WTC11 (cell line): ENCODE data around the gene IRF3. TPM values are rescaled to one million over a fixed set of nuclear protein-coding genes. Genes with fewer than 3 reads are reported as not detected.

ENCODE experiments used
- ATAC-seq: fragments of 200-7000 bp; cut with Tn5 transposase; 2 replicates; pipeline ENCODE4 v1.10.0; 2021; ENCODE audit warnings: mild to moderate bottlenecking, moderate library complexity
- CTCF ChIA-PET: fragments of 300-600 bp; sonication (Branson Sonifier 250); formaldehyde crosslinking; loops from one replicate; lab custom pipeline; 2021; ENCODE audit warnings: antibody characterized with exemption; lab: Charles Lee
- POLR2A ChIA-PET: fragments of 350-600 bp; sonication (Branson Sonifier 250); formaldehyde crosslinking; loops from one replicate; lab custom pipeline; 2021; ENCODE audit warnings: antibody characterized with exemption; lab: Charles Lee
- DNase-seq: peaks from one replicate; pipeline ENCODE4 v3.0.0; 2021; ENCODE audit warnings: low spot score
- H3K27ac Mint-ChIP-seq: 2 replicates; pipeline ENCODE4 v1.8.0; 2021; ENCODE audit warnings: mixed read lengths
- H3K27me3 Mint-ChIP-seq: 2 replicates; pipeline ENCODE4 v1.8.0; 2021; ENCODE audit warnings: low read depth, mild to moderate bottlenecking, moderate library complexity, mixed read lengths
- H3K36me3 Mint-ChIP-seq: 2 replicates; pipeline ENCODE4 v1.8.0; 2021; ENCODE audit warnings: mixed read lengths
- H3K4me1 Mint-ChIP-seq: 2 replicates; pipeline ENCODE4 v1.8.0; 2022; ENCODE audit warnings: mixed read lengths
- H3K4me3 Mint-ChIP-seq: 2 replicates; pipeline ENCODE4 v1.8.0; 2021; ENCODE audit warnings: mild to moderate bottlenecking, moderate library complexity, mixed read lengths
- H3K9me3 Mint-ChIP-seq: 2 replicates; pipeline ENCODE4 v1.8.0; 2021; ENCODE audit warnings: mixed read lengths
- FOXP1 ChIP-seq: sonication (generic); formaldehyde crosslinking; IDR thresholded peaks from 2 replicates; pipeline ENCODE4 v1.8.0; 2022; ENCODE audit warnings: missing genetic modification reagents, mild to moderate bottlenecking, moderate library complexity, borderline replicate concordance
- GRHL2 ChIP-seq: fragments of 250-450 bp; sonication (Bioruptor Pico); IDR thresholded peaks from 2 replicates; pipeline ENCODE4 v1.8.0; 2022; ENCODE audit warnings: mild to moderate bottlenecking, moderate library complexity; ENCODE audit not compliant: insufficient replicate concordance, severe bottlenecking
- GTF2I ChIP-seq: fragments of 250-450 bp; sonication (Bioruptor Pico); conservative IDR thresholded peaks from 2 replicates; pipeline ENCODE4 v1.4.0; 2021; ENCODE audit warnings: mild to moderate bottlenecking
- HMGA2 ChIP-seq: fragments of 250-450 bp; sonication (Bioruptor Pico); IDR thresholded peaks from 2 replicates; pipeline ENCODE4 v1.4.0; 2021; ENCODE audit warnings: mild to moderate bottlenecking, moderate library complexity
- IRF2 ChIP-seq: sonication (generic); formaldehyde crosslinking; IDR thresholded peaks from 2 replicates; pipeline ENCODE4 v1.8.0; 2022; ENCODE audit warnings: low read depth, missing genetic modification reagents, borderline replicate concordance
- NFE2L1 ChIP-seq: sonication (generic); formaldehyde crosslinking; IDR thresholded peaks from 2 replicates; pipeline ENCODE4 v1.8.1; 2023; ENCODE audit warnings: missing genetic modification reagents
- NFYB ChIP-seq: sonication (generic); formaldehyde crosslinking; conservative IDR thresholded peaks from 2 replicates; pipeline ENCODE4 v1.8.0; 2022; ENCODE audit warnings: low read depth, missing genetic modification reagents
- RELA ChIP-seq: sonication (generic); formaldehyde crosslinking; IDR thresholded peaks from 2 replicates; pipeline ENCODE4 v1.8.1; 2022; ENCODE audit warnings: missing genetic modification reagents, mild to moderate bottlenecking, borderline replicate concordance
- ZNF121 ChIP-seq: sonication (generic); formaldehyde crosslinking; IDR thresholded peaks from 2 replicates; pipeline ENCODE4 v1.8.0; 2023; ENCODE audit warnings: missing genetic modification reagents
- total RNA-seq: library from RNA; stranded (reverse); gene quantifications from 3 replicates; pipeline ENCODE4 v1.2.3, GENCODE V29; 2021
- TF ChIP-seq, protein P1 (sequence below): sonication (generic); formaldehyde crosslinking; conservative IDR thresholded peaks from 2 replicates; pipeline ENCODE4 v1.8.1; 2023; ENCODE audit warnings: mild to moderate bottlenecking, low read depth, missing genetic modification reagents, moderate library complexity
- TF ChIP-seq, protein P2 (sequence below): sonication (generic); formaldehyde crosslinking; IDR thresholded peaks from 2 replicates; pipeline ENCODE4 v1.8.0; 2023; ENCODE audit warnings: mild to moderate bottlenecking, missing genetic modification reagents
- TF ChIP-seq, protein P3 (sequence below): sonication (generic); formaldehyde crosslinking; conservative IDR thresholded peaks from 2 replicates; pipeline ENCODE4 v1.8.1; 2022; ENCODE audit warnings: mild to moderate bottlenecking, missing genetic modification reagents
- TF ChIP-seq, protein P4 (sequence below): sonication (generic); formaldehyde crosslinking; IDR thresholded peaks from 2 replicates; pipeline ENCODE4 v1.8.0; 2023; ENCODE audit warnings: missing genetic modification reagents
- TF ChIP-seq, protein P5 (sequence below): sonication (generic); formaldehyde crosslinking; IDR thresholded peaks from 2 replicates; pipeline ENCODE4 v1.8.0; 2022; ENCODE audit warnings: mild to moderate bottlenecking, missing genetic modification reagents
- TF ChIP-seq, protein P6 (sequence below): sonication (generic); formaldehyde crosslinking; IDR thresholded peaks from 2 replicates; pipeline ENCODE4 v1.8.1; 2023; ENCODE audit warnings: mild to moderate bottlenecking, missing genetic modification reagents, moderate library complexity
- TF ChIP-seq, protein P7 (sequence below): sonication (generic); formaldehyde crosslinking; IDR thresholded peaks from 2 replicates; pipeline ENCODE4 v1.8.0; 2022; ENCODE audit warnings: missing genetic modification reagents

Gene IRF3
- total RNA-seq, 1 experiment from 2014 or later = 165 TPM

DNA sequence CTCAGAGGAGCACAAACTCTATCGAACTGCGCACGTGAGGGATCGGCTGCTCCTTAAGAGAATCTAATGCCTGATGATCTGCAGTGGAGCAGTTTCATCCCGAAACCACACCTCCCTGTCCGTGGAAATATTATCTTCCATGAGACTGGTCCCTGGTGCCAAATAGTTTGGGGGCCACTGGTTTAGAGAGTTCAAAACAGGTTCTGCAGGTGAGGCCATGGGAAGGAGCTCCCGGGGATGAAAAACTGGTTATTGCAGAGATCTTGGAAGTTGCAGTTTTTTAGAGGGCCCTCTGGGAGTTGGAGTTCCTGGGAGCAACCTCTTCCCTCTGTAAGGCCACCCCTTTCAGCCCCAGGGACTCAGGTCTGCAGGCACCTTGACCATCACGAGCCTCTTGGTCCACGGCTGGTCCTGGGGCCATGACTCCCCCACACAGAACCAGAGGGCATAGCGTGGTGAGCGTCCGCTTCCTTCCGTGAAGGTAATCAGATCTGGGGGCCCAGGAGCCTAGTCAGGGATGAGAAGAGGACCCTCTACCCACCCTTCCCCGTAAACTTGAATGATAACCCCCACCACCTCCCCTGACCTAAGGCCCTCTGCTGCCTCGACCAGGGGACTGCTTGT, 5.2 kb downstream of the IRF3 start (continued):
- no peak for TF ChIP-seq FOXP1 (CRISPR knock-in tag)
- TF ChIP-seq GTF2I (CRISPR knock-in tag) = no peak
- TF ChIP-seq, protein P1, sequence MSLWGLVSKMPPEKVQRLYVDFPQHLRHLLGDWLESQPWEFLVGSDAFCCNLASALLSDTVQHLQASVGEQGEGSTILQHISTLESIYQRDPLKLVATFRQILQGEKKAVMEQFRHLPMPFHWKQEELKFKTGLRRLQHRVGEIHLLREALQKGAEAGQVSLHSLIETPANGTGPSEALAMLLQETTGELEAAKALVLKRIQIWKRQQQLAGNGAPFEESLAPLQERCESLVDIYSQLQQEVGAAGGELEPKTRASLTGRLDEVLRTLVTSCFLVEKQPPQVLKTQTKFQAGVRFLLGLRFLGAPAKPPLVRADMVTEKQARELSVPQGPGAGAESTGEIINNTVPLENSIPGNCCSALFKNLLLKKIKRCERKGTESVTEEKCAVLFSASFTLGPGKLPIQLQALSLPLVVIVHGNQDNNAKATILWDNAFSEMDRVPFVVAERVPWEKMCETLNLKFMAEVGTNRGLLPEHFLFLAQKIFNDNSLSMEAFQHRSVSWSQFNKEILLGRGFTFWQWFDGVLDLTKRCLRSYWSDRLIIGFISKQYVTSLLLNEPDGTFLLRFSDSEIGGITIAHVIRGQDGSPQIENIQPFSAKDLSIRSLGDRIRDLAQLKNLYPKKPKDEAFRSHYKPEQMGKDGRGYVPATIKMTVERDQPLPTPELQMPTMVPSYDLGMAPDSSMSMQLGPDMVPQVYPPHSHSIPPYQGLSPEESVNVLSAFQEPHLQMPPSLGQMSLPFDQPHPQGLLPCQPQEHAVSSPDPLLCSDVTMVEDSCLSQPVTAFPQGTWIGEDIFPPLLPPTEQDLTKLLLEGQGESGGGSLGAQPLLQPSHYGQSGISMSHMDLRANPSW (CRISPR knock-in tag) = no peak

DNA sequence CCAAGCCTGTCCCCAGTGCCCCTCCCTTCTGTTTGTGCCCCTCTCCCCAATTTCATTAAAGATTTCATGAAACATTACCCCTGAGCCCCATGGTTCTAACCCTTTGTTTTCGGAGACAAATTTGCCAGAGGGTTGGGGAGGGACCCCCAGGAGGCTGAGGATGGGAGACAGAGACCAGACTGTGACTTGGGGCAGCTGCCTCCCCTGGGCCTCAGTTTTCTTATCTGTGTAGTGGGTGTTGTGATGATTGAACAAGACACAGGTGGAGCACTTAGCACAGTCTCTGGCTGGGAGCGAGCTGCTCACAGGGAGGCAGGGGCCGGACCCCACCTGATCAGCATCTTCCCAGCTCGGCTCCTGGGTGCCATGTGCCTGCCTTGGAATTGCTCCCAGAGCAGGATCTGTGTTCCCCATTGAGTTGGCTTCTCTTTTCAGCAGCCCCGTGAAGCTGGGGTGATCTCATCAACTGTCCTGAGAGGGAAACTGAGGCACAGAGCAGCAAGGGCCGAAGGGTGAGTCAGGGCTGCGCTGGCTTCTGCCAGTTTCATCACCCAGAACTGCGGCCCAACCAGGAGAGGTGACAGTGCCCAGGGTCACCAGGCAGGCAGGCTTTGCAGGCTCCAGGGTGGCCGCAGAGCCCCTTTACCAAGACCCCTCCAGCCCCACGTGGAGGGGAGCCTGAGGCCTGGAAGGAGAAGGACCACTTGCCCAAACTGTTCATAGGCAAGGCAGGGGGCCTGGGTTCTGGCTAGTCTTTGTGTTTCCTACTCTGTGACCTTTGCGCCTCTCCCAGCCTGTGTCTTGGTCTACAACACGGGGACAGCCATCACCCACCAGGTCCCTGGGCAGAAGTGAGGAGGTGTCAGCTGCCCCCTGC, 6.9 kb downstream of the IRF3 start:
- no peak overlapping the region for H3K27ac Mint-ChIP-seq
- H3K36me3 Mint-ChIP-seq = peaks cover 73% of the 10 kb centered on the region
- ATAC-seq (no peak), DNase-seq (no peak)
- TF ChIP-seq NFE2L1 (CRISPR knock-in tag) (no peak), HMGA2 (CRISPR knock-in tag) (no peak), RELA (CRISPR knock-in tag) (0 out of 2 replicates have a peak, but pooled peaks have one; percentile 17)
- TF ChIP-seq, protein P2, sequence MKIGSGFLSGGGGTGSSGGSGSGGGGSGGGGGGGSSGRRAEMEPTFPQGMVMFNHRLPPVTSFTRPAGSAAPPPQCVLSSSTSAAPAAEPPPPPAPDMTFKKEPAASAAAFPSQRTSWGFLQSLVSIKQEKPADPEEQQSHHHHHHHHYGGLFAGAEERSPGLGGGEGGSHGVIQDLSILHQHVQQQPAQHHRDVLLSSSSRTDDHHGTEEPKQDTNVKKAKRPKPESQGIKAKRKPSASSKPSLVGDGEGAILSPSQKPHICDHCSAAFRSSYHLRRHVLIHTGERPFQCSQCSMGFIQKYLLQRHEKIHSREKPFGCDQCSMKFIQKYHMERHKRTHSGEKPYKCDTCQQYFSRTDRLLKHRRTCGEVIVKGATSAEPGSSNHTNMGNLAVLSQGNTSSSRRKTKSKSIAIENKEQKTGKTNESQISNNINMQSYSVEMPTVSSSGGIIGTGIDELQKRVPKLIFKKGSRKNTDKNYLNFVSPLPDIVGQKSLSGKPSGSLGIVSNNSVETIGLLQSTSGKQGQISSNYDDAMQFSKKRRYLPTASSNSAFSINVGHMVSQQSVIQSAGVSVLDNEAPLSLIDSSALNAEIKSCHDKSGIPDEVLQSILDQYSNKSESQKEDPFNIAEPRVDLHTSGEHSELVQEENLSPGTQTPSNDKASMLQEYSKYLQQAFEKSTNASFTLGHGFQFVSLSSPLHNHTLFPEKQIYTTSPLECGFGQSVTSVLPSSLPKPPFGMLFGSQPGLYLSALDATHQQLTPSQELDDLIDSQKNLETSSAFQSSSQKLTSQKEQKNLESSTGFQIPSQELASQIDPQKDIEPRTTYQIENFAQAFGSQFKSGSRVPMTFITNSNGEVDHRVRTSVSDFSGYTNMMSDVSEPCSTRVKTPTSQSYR (CRISPR knock-in tag) = no peak
- no peaks in the 10 kb centered on the region for H3K27me3 Mint-ChIP-seq
- ChIA-PET CTCF (interaction anchor here (1.0 to 1.3 kb wide), 2 partner anchors 18 to 22 kb away, joined by 3 to 4 read pairs; partner anchors contain the start of gene PRMT1), POLR2A (no interaction called here)
- H3K4me1 Mint-ChIP-seq = peaks cover 10% of the 10 kb centered on the region
- no peak overlapping the region for H3K4me3 Mint-ChIP-seq
- H3K9me3 Mint-ChIP-seq = peaks cover 7% of the 10 kb centered on the region

DNA sequence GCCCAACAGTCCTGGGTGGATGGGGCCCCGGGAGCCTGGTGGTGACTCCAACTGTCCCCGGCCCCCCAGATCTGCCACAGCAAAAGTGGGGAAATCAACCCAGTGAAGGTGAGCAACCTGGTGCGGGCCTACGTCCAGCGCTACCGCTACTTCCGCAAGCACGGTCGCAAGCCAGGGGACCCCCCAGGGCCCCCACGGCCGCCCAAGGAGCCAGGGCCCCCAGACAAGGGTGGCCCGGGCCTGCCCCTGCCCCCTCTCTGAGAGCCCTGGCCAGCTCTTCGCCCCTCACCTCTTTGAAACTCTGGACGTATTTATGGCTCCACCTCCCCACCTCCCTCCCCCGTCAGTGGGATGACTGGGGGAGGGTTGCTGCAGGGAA, 7.5 kb downstream of the IRF3 start:
- Mint-ChIP-seq H3K4me1 (peaks cover 10% of the 10 kb centered on the region), H3K4me3 (no peak overlapping the region), H3K9me3 (peaks cover 7% of the 10 kb centered on the region), H3K36me3 (peaks cover 75% of the 10 kb centered on the region), H3K27me3 (no peaks in the 10 kb centered on the region), H3K27ac (no peak overlapping the region)
- DNase-seq = no peak
- ATAC-seq = no peak
- TF ChIP-seq, protein P3, sequence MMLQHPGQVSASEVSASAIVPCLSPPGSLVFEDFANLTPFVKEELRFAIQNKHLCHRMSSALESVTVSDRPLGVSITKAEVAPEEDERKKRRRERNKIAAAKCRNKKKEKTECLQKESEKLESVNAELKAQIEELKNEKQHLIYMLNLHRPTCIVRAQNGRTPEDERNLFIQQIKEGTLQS = no peak
- no peak for TF ChIP-seq GRHL2 (CRISPR knock-in tag)
- no peak for TF ChIP-seq NFYB (CRISPR knock-in tag)
- TF ChIP-seq, protein P4, sequence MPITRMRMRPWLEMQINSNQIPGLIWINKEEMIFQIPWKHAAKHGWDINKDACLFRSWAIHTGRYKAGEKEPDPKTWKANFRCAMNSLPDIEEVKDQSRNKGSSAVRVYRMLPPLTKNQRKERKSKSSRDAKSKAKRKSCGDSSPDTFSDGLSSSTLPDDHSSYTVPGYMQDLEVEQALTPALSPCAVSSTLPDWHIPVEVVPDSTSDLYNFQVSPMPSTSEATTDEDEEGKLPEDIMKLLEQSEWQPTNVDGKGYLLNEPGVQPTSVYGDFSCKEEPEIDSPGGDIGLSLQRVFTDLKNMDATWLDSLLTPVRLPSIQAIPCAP (CRISPR knock-in tag) = no peak
- TF ChIP-seq, protein P5, sequence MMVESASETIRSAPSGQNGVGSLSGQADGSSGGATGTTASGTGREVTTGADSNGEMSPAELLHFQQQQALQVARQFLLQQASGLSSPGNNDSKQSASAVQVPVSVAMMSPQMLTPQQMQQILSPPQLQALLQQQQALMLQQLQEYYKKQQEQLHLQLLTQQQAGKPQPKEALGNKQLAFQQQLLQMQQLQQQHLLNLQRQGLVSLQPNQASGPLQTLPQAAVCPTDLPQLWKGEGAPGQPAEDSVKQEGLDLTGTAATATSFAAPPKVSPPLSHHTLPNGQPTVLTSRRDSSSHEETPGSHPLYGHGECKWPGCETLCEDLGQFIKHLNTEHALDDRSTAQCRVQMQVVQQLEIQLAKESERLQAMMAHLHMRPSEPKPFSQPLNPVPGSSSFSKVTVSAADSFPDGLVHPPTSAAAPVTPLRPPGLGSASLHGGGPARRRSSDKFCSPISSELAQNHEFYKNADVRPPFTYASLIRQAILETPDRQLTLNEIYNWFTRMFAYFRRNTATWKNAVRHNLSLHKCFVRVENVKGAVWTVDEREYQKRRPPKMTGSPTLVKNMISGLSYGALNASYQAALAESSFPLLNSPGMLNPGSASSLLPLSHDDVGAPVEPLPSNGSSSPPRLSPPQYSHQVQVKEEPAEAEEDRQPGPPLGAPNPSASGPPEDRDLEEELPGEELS = no peak
- no peak for TF ChIP-seq IRF2
- TF ChIP-seq, protein P6, sequence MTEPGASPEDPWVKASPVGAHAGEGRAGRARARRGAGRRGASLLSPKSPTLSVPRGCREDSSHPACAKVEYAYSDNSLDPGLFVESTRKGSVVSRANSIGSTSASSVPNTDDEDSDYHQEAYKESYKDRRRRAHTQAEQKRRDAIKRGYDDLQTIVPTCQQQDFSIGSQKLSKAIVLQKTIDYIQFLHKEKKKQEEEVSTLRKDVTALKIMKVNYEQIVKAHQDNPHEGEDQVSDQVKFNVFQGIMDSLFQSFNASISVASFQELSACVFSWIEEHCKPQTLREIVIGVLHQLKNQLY (CRISPR knock-in tag) = no peak
- no peak for TF ChIP-seq ZNF121
- TF ChIP-seq, protein P7, sequence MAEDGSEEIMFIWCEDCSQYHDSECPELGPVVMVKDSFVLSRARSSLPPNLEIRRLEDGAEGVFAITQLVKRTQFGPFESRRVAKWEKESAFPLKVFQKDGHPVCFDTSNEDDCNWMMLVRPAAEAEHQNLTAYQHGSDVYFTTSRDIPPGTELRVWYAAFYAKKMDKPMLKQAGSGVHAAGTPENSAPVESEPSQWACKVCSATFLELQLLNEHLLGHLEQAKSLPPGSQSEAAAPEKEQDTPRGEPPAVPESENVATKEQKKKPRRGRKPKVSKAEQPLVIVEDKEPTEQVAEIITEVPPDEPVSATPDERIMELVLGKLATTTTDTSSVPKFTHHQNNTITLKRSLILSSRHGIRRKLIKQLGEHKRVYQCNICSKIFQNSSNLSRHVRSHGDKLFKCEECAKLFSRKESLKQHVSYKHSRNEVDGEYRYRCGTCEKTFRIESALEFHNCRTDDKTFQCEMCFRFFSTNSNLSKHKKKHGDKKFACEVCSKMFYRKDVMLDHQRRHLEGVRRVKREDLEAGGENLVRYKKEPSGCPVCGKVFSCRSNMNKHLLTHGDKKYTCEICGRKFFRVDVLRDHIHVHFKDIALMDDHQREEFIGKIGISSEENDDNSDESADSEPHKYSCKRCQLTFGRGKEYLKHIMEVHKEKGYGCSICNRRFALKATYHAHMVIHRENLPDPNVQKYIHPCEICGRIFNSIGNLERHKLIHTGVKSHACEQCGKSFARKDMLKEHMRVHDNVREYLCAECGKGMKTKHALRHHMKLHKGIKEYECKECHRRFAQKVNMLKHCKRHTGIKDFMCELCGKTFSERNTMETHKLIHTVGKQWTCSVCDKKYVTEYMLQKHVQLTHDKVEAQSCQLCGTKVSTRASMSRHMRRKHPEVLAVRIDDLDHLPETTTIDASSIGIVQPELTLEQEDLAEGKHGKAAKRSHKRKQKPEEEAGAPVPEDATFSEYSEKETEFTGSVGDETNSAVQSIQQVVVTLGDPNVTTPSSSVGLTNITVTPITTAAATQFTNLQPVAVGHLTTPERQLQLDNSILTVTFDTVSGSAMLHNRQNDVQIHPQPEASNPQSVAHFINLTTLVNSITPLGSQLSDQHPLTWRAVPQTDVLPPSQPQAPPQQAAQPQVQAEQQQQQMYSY (CRISPR knock-in tag) = no peak
- CTCF ChIA-PET = interaction anchor here (0.6 to 1.3 kb wide), 3 partner anchors 19 to 40 kb away, joined by 3 to 4 read pairs (median 3); partner anchors contain the start of gene PRMT1
- POLR2A ChIA-PET = no interaction called here
